ENCODE data around the gene ATP2B2.

- no peak for TF ChIP-seq CTCF (conservative IDR thresholded peaks at IDR 0.05; ENCODE audit: low read length)
- TF ChIP-seq EZH2phosphoT487 (IDR thresholded peaks at IDR 0.05; ENCODE audit: borderline replicate concordance): no peak
Observed at GRCh38 chr3:10423171-10423882, 82.1 kb downstream of the ATP2B2 start.

Measured in Loucy (cell line).